SH-SY5Y (cell line): ENCODE results near the gene CBLB.

Source experiments
- GATA2 ChIP-seq: IDR thresholded peaks from 2 replicates; pipeline ENCODE4 v1.6.1; 2011; ENCODE audit warnings: mild to moderate bottlenecking, low read depth, low read length
- GATA3 ChIP-seq: IDR thresholded peaks from 2 replicates; pipeline ENCODE4 v1.6.1; 2011; ENCODE audit warnings: low read depth, mild to moderate bottlenecking, low read length, moderate library complexity

- no peak for TF ChIP-seq GATA3
- TF ChIP-seq GATA2 = no peak
Observed at GRCh38 chr3:105615814-105616213, 253.0 kb downstream of the CBLB start.
